Adrenal gland (tissue), 12 donors: Measurements from ENCODE around the gene MYOM1. TPM values are rescaled to one million over a fixed set of nuclear protein-coding genes. Genes with fewer than 3 reads are reported as not detected.

Experiments used
- DNase-seq, 7 donors: peaks; one replicate each; pipeline ENCODE4 v3.0.0-alpha.2; 2019 to 2020
- H3K27ac ChIP-seq, 5 donors: fragments of 200-600 bp; sonication (generic) in 4 of 5; 1 replicate in 3 of 5; 2 replicates in 2 of 5; pipeline versions ENCODE4 v1.5.1 to v1.8.0; 2016 to 2020; ENCODE audit warnings: mild to moderate bottlenecking in 1 of 5
- H3K27me3 ChIP-seq: fragments of 200-600 bp; 2 replicates; pipeline ENCODE4 v1.8.0; 2021
- H3K36me3 ChIP-seq, 2 donors: fragments of 200-600 bp; replicated peaks in 1 of 2; 1 replicate in 1 of 2; 2 replicates in 1 of 2; pipeline versions ENCODE4 v1.5.1 to v1.8.0; 2018 to 2022
- H3K4me1 ChIP-seq, 2 donors: fragments of 200-600 bp; replicated peaks in 1 of 2; 1 replicate in 1 of 2; 2 replicates in 1 of 2; pipeline versions ENCODE4 v1.5.1 to v1.8.0; 2018 to 2021
- H3K4me3 ChIP-seq, 4 donors: fragments of 200-600 bp; sonication (generic) in 3 of 4; one replicate each; pipeline ENCODE4 v1.5.1; 2016 to 2018
- H3K9me3 ChIP-seq, 3 donors: fragments of 200-600 bp; sonication (generic) in 1 of 3; replicated peaks in 1 of 3; 1 replicate in 2 of 3; 2 replicates in 1 of 3; pipeline versions ENCODE4 v1.5.1 to v1.8.0; 2016 to 2021
- POLR2A ChIP-seq, 2 donors: fragments of 450-650 bp; IDR thresholded peaks; one replicate each; pipeline ENCODE4 v1.6.1; 2017; ENCODE audit warnings: antibody characterized with exemption in 2 of 2, mild to moderate bottlenecking in 2 of 2, moderate library complexity in 1 of 2
- WGBS, 4 donors: extraction: QIAGEN DNeasy Blood & Tissue Kit in 2 of 4; methylation state at CpG; one replicate each; pipeline versions ENCODE4 v1.1.5 to v1.1.7; 2013 to 2017; 5-methylcytosine and 5-hydroxymethylcytosine counted together
- intact Hi-C, 2 donors: fragments of 100-400 bp; cut with DNase I; formaldehyde crosslinking; loops; one replicate each; pipeline versions ENCODE4 v1.14.1 to v1.15.0; 2022 to 2023
- polyA plus RNA-seq, 3 donors: library from polyadenylated mRNA; stranded (reverse); fragments of 200-250 nt in 2 of 3; fragments of 350-450 nt in 1 of 3; fragmentation: Illumina TruSeq in 1 of 3; extraction: RNeasy Lipid Tissue Mini Kit (QIAGEN cat#74804) in 1 of 3; gene quantifications; one replicate each; pipeline ENCODE4 v1.2.3, GENCODE V29; 2013 to 2014
- total RNA-seq, 9 donors: library from RNA; depleted of rRNA in 4 of 9; stranded (reverse); fragments of >200 nt in 4 of 9; fragments of 120-200 nt in 1 of 9; fragmentation: NEBNext Ultra II Directional in 1 of 9; extraction: Animal tissue kit (Norgen Biotek cat#: 25700) in 1 of 9; gene quantifications; one replicate each; pipeline versions ENCODE4 v1.1.0 to v1.2.4, GENCODE V29; 2013 to 2023
- TF ChIP-seq, protein P1 (sequence below), 6 experiments: fragments of 450-650 bp in 4 of 6; fragments of 200-600 bp in 2 of 6; sonication (generic) in 1 of 6; IDR thresholded peaks; 1 replicate in 5 of 6; 2 replicates in 1 of 6; pipeline versions ENCODE4 v1.5.1 to v1.8.0; 2016 to 2021; ENCODE audit warnings: antibody characterized with exemption in 6 of 6, mild to moderate bottlenecking in 2 of 6, moderate library complexity in 1 of 6
- donor health status: healthy with polysubstance abuse.
- donor health status: Bipolar disorder and iron deficiency.
- donor health status: DM: yes; HTN: yes; CAD: no.
- donor health status: DM: no; HTN: no; CAD: no.
- donor health status: DM: no; HTN: no; CAD: no.
- donor health status: DM: yes; HTN: yes; CAD: no.

The MYOM1 gene
- total and polyA plus RNA-seq, 12 donors, result 1.3 to 70.0 (median 2.9) TPM

DNA sequence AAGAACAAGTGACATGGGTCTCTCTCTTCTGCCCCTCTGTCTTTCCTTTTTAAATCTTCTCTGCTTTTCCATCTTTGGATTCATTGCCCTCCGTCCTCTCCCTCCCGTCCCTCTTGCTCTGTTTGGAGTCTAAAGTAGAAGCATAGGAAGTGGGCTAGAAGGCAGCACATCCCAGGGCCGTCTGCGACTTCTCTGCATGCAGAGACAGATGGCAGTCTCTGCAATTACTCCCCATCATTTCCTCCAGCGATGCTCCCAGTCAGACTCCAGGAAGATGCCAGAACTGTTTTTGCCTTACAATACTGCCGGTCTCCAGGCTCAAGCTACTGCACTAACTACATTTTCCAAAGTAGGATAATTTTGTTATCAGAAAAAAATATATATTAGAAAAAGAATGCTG lies 171.6 kb downstream of the MYOM1 start:
- WGBS, 4 donors, result 46 to 57% (median 53%) methylated on average over 6 of the region's 6 CpGs
- no peak for DNase-seq
- intact Hi-C loops, result no loop called here

DNA sequence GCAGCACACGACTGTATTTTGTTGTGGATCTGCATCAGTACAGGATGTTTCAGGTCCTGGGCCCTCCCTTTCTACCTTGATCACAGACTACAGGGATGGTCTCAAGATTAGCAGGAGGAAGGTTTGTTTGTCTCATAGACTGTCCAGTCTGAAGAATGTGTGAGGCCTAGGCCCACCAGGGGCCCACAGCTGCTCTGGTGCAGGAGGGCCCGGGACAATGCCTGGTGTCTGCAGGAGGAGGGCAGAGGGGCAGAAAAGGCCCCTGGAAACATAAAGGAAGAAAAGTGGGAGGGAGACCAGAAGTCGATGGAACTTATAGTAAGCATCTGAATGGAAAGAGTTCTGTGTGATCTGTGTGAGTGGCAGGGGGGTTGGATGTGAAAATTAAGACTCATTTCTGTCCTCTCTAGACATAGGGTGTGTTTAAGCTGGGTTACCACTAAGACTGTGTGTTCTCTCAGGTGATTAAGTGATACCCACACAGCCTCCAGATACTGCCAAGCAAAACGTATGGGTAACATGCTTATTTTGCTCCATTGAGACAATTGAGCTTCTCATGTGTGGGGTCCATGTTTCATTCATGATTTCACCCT lies 173.5 kb downstream of the MYOM1 start:
- H3K4me3 ChIP-seq, result no peak overlapping the region
- no peaks in the 10 kb centered on the region for H3K27me3 ChIP-seq
- H3K4me1 ChIP-seq, result no peaks in the 10 kb centered on the region
- no peak overlapping the region for H3K27ac ChIP-seq
- DNase-seq, result no peak
- H3K36me3 ChIP-seq, result no peaks in the 10 kb centered on the region
- TF ChIP-seq, protein P1, sequence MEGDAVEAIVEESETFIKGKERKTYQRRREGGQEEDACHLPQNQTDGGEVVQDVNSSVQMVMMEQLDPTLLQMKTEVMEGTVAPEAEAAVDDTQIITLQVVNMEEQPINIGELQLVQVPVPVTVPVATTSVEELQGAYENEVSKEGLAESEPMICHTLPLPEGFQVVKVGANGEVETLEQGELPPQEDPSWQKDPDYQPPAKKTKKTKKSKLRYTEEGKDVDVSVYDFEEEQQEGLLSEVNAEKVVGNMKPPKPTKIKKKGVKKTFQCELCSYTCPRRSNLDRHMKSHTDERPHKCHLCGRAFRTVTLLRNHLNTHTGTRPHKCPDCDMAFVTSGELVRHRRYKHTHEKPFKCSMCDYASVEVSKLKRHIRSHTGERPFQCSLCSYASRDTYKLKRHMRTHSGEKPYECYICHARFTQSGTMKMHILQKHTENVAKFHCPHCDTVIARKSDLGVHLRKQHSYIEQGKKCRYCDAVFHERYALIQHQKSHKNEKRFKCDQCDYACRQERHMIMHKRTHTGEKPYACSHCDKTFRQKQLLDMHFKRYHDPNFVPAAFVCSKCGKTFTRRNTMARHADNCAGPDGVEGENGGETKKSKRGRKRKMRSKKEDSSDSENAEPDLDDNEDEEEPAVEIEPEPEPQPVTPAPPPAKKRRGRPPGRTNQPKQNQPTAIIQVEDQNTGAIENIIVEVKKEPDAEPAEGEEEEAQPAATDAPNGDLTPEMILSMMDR (IDR thresholded peaks at IDR 0.05), result no peak
- TF ChIP-seq POLR2A (IDR thresholded peaks at IDR 0.05), result no peak
- no peaks in the 10 kb centered on the region for H3K9me3 ChIP-seq
- 81 to 87% (median 83%) methylated on average over 4 of the region's 4 CpGs for WGBS, 4 donors
- intact Hi-C loops, result no loop called here

More for the DNA sequence above, 171.6 kb downstream of the MYOM1 start:
- Histone ChIP-seq H3K9me3 (no peaks in the 10 kb centered on the region), H3K4me3 (no peak overlapping the region), H3K27ac (no peak overlapping the region), H3K4me1 (no peaks in the 10 kb centered on the region), H3K27me3 (no peaks in the 10 kb centered on the region), H3K36me3 (no peaks in the 10 kb centered on the region)
- TF ChIP-seq, protein P1 (IDR thresholded peaks at IDR 0.05), result no peak
- TF ChIP-seq POLR2A (IDR thresholded peaks at IDR 0.05), result no peak

DNA sequence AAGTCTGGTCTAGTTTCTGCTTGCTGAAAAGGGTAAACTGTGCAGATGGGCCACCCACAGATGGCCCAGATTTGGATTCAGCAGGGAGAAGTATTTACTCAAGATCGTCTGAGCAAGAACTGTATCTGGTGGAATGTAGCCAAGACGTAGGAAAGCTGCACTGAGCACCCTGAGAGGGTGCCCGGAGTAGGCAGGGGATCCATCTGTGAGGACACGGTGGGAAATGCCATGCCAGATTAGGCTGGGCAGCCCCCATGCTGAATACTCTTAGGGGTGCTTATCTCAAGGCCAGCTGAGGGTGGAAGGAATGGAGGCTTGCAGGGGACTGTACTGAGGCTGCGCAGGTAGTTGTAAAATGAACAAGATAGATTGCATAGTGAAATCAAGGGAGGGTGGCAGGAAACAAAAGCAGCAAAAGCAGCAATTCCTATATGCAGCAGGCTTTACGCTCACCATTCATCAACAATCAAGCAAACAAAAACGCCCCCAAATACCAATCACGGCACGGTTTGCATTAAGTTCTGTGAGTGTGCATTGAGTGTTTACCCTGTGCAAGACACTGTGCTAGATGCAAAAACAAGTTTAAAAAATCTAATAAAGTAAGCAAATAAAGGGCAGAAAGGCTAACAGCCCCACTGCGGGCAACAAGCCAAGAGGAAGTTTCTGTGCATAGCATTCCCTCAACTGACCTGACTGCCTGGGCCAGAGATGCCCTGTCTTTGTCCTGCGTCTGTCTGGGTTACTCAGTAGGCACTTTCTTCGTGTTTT lies 174.7 kb downstream of the MYOM1 start:
- no peak overlapping the region for H3K4me3 ChIP-seq
- no peaks in the 10 kb centered on the region for H3K27me3 ChIP-seq
- H3K36me3 ChIP-seq, result no peaks in the 10 kb centered on the region
- WGBS, 4 donors, result 42 to 53% (median 48%) methylated on average over 12 of the region's 12 CpGs
- H3K27ac ChIP-seq, result no peak overlapping the region
- intact Hi-C loops, result no loop called here
- no peaks in the 10 kb centered on the region for H3K4me1 ChIP-seq
- no peaks in the 10 kb centered on the region for H3K9me3 ChIP-seq
- peak in 5 of 7 donors; percentile 29 to 59 (median 47) for DNase-seq
- TF ChIP-seq, protein P1 (IDR thresholded peaks at IDR 0.05), result no peak
- no peak for TF ChIP-seq POLR2A (IDR thresholded peaks at IDR 0.05)

DNA sequence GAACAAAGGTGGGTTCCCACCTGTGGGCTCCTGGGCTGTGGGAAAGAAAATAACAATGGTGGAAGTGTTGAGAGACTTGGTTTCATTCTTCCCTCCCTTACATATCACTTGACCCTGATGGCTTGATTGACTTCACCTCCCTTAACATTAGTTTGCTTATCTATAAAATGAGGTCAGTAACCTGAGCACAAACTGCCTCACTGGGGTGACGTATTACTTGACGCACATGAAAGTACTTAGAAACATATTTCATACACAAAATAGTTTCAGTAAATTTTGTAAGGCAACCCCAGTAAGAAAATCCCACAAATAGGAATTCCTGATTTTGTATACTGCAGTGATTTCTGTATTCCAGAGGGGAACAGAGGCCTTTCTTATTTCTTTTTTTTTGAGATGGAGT lies 177.4 kb downstream of the MYOM1 start:
- DNase-seq, result peak in 3 of 7 donors; percentile 2 to 55 (median 5)
- TF ChIP-seq, protein P1 (IDR thresholded peaks at IDR 0.05), result no peak
- no peak for TF ChIP-seq POLR2A (IDR thresholded peaks at IDR 0.05)
- Histone ChIP-seq H3K36me3 (no peaks in the 10 kb centered on the region), H3K4me3 (no peak overlapping the region), H3K4me1 (no peaks in the 10 kb centered on the region), H3K9me3 (no peaks in the 10 kb centered on the region), H3K27me3 (no peaks in the 10 kb centered on the region), H3K27ac (no peak overlapping the region)
- WGBS, 4 donors, result 48 to 66% (median 61%) methylated on average over 2 of the region's 2 CpGs
- intact Hi-C loops, result no loop called here
